Stimulated activated CD8-positive, alpha-beta memory T cell treated with anti-CD3 and anti-CD28 coated beads, Interleukin-12 subunit alpha, Interleukin-12 subunit beta, amount 100 ng/mL, for 24 hours (primary cell): ENCODE measurements around the gene FBXO44.

Experiments
- DNase-seq: peaks from one replicate; pipeline ENCODE4 v3.0.0-alpha.2; 2020; ENCODE audit errors: extremely low read depth

The FBXO44 gene

GRCh38 chr1:11690397-11691301, 36.0 kb downstream of the FBXO44 start:
- no peak for DNase-seq

GRCh38 chr1:11691302-11691914, 36.7 kb downstream of the FBXO44 start, which contains the start of gene DRAXIN:
DRAXIN (plus strand) TSS chr1:11691710; CDS start chr1:11706259, 14,549 bp downstream.
- DNase-seq = no peak

- DNase-seq = no peak
These were observed 37.4 kb downstream of the FBXO44 start for GRCh38 chr1:11691928-11692711.

- no peak for DNase-seq
These were observed 38.4 kb downstream of the FBXO44 start for GRCh38 chr1:11693024-11693590.

GRCh38 chr1:11693917-11694316, 39.2 kb downstream of the FBXO44 start:
- no peak for DNase-seq

- no peak for DNase-seq
These were observed 41.2 kb downstream of the FBXO44 start for GRCh38 chr1:11695861-11696260.

- DNase-seq = no peak
These were observed 42.7 kb downstream of the FBXO44 start for GRCh38 chr1:11697188-11697892.

- no peak for DNase-seq
These were observed 43.2 kb downstream of the FBXO44 start for GRCh38 chr1:11697893-11698210.

GRCh38 chr1:11700601-11701467, 46.2 kb downstream of the FBXO44 start:
- DNase-seq = no peak

- DNase-seq = no peak
These were observed 46.9 kb downstream of the FBXO44 start for GRCh38 chr1:11701551-11701961.

GRCh38 chr1:11701981-11702803, 47.5 kb downstream of the FBXO44 start:
- DNase-seq = no peak

- DNase-seq = no peak
These were observed 48.9 kb downstream of the FBXO44 start for GRCh38 chr1:11703357-11704193.

GRCh38 chr1:11704194-11704529, 49.5 kb downstream of the FBXO44 start:
- no peak for DNase-seq

- no peak for DNase-seq
These were observed 50.2 kb downstream of the FBXO44 start for GRCh38 chr1:11704691-11705475.

- DNase-seq = no peak
These were observed 50.9 kb downstream of the FBXO44 start for GRCh38 chr1:11705596-11705995.

GRCh38 chr1:11706292-11706691, 51.6 kb downstream of the FBXO44 start:
- no peak for DNase-seq

GRCh38 chr1:11707621-11708276, 53.1 kb downstream of the FBXO44 start:
- no peak for DNase-seq
